DOHH2 (cell line): ENCODE data around the gene ADK.

Experiments used
- H3F3A ChIP-seq: fragments of 200-600 bp; sonication (generic), shearing (Covaris generic); 2 replicates; pipeline ENCODE4 v1.6.0; 2016; ENCODE audit warnings: antibody characterized with exemption, mild to moderate bottlenecking; ENCODE audit not compliant: control insufficient read depth, insufficient read depth
- H3K27ac ChIP-seq: fragments of 200-600 bp; sonication (generic); 2 replicates; pipeline ENCODE4 v1.5.1; 2014; ENCODE audit warnings: low read depth, mild to moderate bottlenecking, low read length, moderate library complexity
- H3K27me3 ChIP-seq: fragments of 200-600 bp; sonication (generic); 2 replicates; pipeline ENCODE4 v1.6.1; 2014; ENCODE audit warnings: mild to moderate bottlenecking, low read length, mixed read lengths; ENCODE audit not compliant: control insufficient read depth
- H3K36me3 ChIP-seq: fragments of 200-600 bp; sonication (generic); 2 replicates; pipeline ENCODE4 v1.6.1; 2014; ENCODE audit warnings: mild to moderate bottlenecking, low read length, moderate library complexity, mixed read lengths; ENCODE audit not compliant: control insufficient read depth
- H3K4me1 ChIP-seq: fragments of 200-600 bp; sonication (generic); 2 replicates; pipeline ENCODE4 v1.6.1; 2014; ENCODE audit warnings: mild to moderate bottlenecking, low read length, mixed read lengths; ENCODE audit not compliant: control insufficient read depth
- H3K4me2 ChIP-seq: fragments of 200-600 bp; sonication (generic); 2 replicates; pipeline ENCODE4 v1.6.0; 2014; ENCODE audit warnings: mild to moderate bottlenecking, low read length, moderate library complexity
- H3K4me3 ChIP-seq: fragments of 200-600 bp; sonication (generic); 2 replicates; pipeline ENCODE4 v1.5.1; 2014; ENCODE audit warnings: mild to moderate bottlenecking, low read length, mixed read lengths
- H3K79me2 ChIP-seq: fragments of 200-600 bp; sonication (generic); 2 replicates; pipeline ENCODE4 v1.6.1; 2014; ENCODE audit warnings: mild to moderate bottlenecking, low read length, mixed read lengths; ENCODE audit not compliant: control insufficient read depth
- H3K9me2 ChIP-seq: fragments of 200-600 bp; sonication (generic); replicated peaks from 2 replicates; pipeline ENCODE4 v1.6.1; 2014; ENCODE audit warnings: mild to moderate bottlenecking, low read length, mixed read lengths; ENCODE audit not compliant: control insufficient read depth
- H3K9me3 ChIP-seq: fragments of 200-600 bp; sonication (generic); 2 replicates; pipeline ENCODE4 v1.6.1; 2014; ENCODE audit warnings: antibody characterized with exemption, low read length, mixed read lengths; ENCODE audit not compliant: control insufficient read depth, insufficient read depth
- H4K20me1 ChIP-seq: fragments of 200-600 bp; sonication (generic); 2 replicates; pipeline ENCODE4 v1.6.0; 2014; ENCODE audit warnings: low read depth, mild to moderate bottlenecking, antibody characterized with exemption, low read length, moderate library complexity; ENCODE audit not compliant: control insufficient read depth, insufficient read depth
- EZH2phosphoT487 ChIP-seq: fragments of 200-600 bp; sonication (generic); IDR thresholded peaks from 2 replicates; pipeline ENCODE4 v1.6.1; 2017; ENCODE audit warnings: borderline replicate concordance, mild to moderate bottlenecking, antibody characterized with exemption, low read length, moderate library complexity, mixed read lengths
- TF ChIP-seq, protein P1 (sequence below): fragments of 200-600 bp; sonication (generic); IDR thresholded peaks from one replicate; pipeline ENCODE4 v1.5.1; 2014; ENCODE audit warnings: antibody characterized with exemption, mild to moderate bottlenecking, low read depth, low read length; ENCODE audit not compliant: poor library complexity, severe bottlenecking

The ADK gene

DNA sequence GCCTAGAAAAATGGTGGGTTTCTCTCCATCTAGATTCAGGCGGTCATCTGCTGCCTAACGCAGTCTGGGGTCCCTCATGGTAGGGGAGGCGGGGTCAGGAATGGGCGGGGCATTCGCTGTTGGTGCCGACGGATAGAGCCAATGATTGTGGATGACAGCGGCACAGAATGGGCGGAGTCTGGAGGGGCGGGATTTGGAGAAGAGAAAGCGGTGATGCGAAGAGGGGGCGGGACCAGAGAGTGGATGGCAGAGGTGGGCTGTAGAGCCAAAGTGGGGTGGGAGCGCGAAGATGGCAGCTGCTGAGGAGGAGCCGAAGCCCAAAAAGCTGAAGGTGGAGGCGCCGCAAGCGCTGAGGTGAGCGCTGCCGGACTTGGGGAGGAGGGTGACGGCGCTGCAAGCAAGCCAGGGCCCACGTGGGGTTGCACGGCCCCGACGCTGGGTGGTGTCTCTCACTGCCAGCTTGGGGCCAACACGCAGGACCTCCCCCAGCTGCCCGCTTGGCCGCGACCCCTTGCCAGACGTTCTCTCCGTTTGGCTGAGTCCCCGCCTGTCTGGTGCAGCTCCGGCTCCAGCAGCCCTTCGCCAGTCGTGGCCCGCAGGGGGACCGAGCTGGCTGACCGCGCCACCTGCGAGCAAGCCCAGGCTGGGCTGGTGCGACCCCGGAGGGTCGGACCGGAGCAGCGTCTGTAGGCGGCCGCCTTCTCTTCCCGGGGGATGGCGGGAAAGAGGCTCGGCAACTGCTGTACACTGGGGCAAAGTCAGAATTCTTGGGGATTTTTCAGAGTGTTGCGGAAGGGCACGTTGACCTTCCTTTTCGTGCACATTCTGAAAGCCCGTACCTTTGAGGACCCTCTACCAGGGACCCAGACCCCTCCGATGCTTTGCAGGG lies at the start of gene ADK:
Gene ADK, plus strand, starts transcription at position 232 of the 889 bp plus-strand sequence. Its CDS starts 58 bp downstream, at position 290.
- peak within 1 kb of the TSS; percentile 68 for H3K4me2 ChIP-seq
- peaks cover 87% of the 10 kb centered on the region for H3K79me2 ChIP-seq
- peak within 1 kb of the TSS; percentile 100 for H3K4me3 ChIP-seq
- H3K9me2 ChIP-seq: no peaks in the 10 kb centered on the region
- H3F3A ChIP-seq: 0 out of 2 replicates have a peak, but pooled peaks cover 2% of the 10 kb centered on the region
- TF ChIP-seq, protein P1, sequence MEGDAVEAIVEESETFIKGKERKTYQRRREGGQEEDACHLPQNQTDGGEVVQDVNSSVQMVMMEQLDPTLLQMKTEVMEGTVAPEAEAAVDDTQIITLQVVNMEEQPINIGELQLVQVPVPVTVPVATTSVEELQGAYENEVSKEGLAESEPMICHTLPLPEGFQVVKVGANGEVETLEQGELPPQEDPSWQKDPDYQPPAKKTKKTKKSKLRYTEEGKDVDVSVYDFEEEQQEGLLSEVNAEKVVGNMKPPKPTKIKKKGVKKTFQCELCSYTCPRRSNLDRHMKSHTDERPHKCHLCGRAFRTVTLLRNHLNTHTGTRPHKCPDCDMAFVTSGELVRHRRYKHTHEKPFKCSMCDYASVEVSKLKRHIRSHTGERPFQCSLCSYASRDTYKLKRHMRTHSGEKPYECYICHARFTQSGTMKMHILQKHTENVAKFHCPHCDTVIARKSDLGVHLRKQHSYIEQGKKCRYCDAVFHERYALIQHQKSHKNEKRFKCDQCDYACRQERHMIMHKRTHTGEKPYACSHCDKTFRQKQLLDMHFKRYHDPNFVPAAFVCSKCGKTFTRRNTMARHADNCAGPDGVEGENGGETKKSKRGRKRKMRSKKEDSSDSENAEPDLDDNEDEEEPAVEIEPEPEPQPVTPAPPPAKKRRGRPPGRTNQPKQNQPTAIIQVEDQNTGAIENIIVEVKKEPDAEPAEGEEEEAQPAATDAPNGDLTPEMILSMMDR: peak; percentile 55
- no peak for TF ChIP-seq EZH2phosphoT487
- peaks cover 19% of the 10 kb centered on the region for H3K4me1 ChIP-seq
- peak within 1 kb of the TSS; percentile 72 for H3K27ac ChIP-seq
- no peaks in the 10 kb centered on the region for H4K20me1 ChIP-seq
- peaks cover 15% of the 10 kb centered on the region for H3K36me3 ChIP-seq
- no peaks in the 10 kb centered on the region for H3K9me3 ChIP-seq
- no peaks in the 10 kb centered on the region for H3K27me3 ChIP-seq

DNA sequence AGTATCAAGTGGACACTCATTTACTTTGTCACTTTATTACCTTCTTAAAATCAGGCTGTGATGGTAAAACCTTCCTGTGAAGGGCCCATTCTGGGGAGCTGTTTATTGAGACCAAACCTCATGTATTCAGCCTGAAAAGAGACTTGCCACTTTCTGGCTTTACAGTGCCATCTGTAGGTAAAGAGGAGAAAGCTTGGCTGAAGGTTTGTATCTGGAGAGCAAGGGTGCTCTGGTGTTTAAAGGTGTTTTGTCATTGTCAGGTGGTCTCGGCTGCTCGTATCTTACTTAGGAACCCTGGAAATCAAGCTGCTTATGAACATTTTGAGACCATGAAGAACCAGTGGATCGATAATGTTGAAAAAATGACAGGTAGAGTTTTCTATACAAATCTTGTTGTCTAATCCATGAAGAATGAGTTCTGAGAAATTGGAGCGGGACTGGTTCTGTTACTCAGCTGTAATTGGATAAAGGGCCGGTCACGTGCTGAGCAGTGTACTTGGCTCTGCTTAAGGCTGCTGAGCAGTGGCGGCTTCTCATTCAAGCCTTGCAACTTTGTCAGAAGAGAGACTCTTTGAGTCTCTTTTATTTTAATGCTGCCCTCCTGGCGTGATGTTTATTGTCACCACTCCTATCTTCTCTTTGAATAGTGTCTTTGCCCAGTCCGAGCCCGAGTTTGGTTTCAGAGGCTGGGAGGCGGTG lies 47.3 kb upstream of the ADK start:
- Histone ChIP-seq H3K4me3 (no peak overlapping the region), H3K79me2 (no peaks in the 10 kb centered on the region), H3F3A (no peaks in the 10 kb centered on the region), H3K4me2 (no peak overlapping the region), H4K20me1 (no peaks in the 10 kb centered on the region), H3K4me1 (no peaks in the 10 kb centered on the region), H3K27me3 (no peaks in the 10 kb centered on the region), H3K9me2 (no peaks in the 10 kb centered on the region), H3K27ac (no peak overlapping the region), H3K9me3 (no peaks in the 10 kb centered on the region), H3K36me3 (peaks cover 69% of the 10 kb centered on the region)
- TF ChIP-seq, protein P1: peak; percentile 63
- no peak for TF ChIP-seq EZH2phosphoT487

DNA sequence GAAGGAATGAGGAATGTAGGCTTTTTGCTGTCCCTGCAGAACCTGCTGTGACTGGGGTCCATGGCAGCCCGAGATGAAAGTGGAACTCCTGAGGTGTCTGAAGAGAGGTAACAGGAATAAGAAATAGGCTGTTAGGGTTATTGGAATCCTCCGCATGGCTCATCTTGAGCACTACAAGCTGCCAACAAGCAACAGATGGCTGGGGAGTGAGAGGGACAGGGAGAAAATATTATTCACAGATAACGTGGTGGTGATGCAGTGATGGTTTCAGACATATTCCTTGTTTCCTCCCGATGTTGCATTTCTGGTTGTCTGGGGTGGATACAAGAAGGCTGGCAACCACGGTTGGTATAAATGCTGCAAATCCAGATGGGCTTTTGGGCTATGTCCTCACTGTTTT lies 46.5 kb upstream of the ADK start:
- H4K20me1 ChIP-seq: no peaks in the 10 kb centered on the region
- H3K27me3 ChIP-seq: no peaks in the 10 kb centered on the region
- no peaks in the 10 kb centered on the region for H3K9me2 ChIP-seq
- no peaks in the 10 kb centered on the region for H3K4me1 ChIP-seq
- no peak overlapping the region for H3K4me2 ChIP-seq
- H3F3A ChIP-seq: peaks cover 2% of the 10 kb centered on the region; the same call in 1 of the 2 replicates
- no peaks in the 10 kb centered on the region for H3K79me2 ChIP-seq
- no peak overlapping the region for H3K27ac ChIP-seq
- TF ChIP-seq, protein P1: no peak
- TF ChIP-seq EZH2phosphoT487: no peak
- H3K9me3 ChIP-seq: no peaks in the 10 kb centered on the region
- H3K4me3 ChIP-seq: no peak overlapping the region
- H3K36me3 ChIP-seq: peaks cover 69% of the 10 kb centered on the region
